ENCODE results near the gene NMUR1.

- TF ChIP-seq CTCF (IDR thresholded peaks at IDR 0.05) (no peak), POLR2A (IDR thresholded peaks at IDR 0.05) (no peak)
These were observed 26.5 kb downstream of the NMUR1 start for GRCh38 chr2:231503766-231504165.

Data from body of pancreas (tissue), 4 donors.